ENCODE results near the gene OPN3. TPM values are rescaled to one million over a fixed set of nuclear protein-coding genes. Genes with fewer than 3 reads are reported as not detected.

The OPN3 gene
- polyA plus RNA-seq, 2 of the 4 experiments (the other 2 are of a cell fraction): 41.0 to 144 TPM

DNA sequence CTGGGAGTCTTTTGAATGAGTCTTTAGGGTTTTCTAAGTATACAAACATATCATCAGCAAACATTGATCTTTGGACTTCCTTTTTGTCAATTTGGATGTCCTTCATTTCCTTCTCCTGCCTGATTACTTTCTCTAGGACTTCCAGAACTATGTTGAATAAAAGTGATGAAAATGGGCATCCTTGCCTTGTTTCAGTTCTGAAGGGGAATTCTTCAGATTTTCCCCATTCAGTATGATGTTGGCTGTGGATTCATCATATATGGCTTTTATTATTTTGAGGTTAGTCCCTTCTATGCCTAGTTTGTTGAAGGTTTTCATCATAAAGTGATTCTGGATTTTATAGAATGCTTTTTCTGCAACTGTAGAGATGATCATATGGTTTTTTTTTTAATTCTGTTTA, 66.0 kb downstream of the OPN3 start:
- TF ChIP-seq NFE2L2 (conservative IDR thresholded peaks at IDR 0.05; ENCODE audit: low read length) (no peak), HOXB5 (CRISPR knock-in tag; IDR thresholded peaks at IDR 0.05) (no peak), ZFP36 (IDR thresholded peaks at IDR 0.05; ENCODE audit: borderline replicate concordance, partially characterized antibody) (no peak), EHF (CRISPR knock-in tag; IDR thresholded peaks at IDR 0.05) (no peak), PHF8 (IDR thresholded peaks at IDR 0.05; ENCODE audit: borderline replicate concordance, low read depth) (no peak), RARB (CRISPR knock-in tag; IDR thresholded peaks at IDR 0.05) (no peak), RAD21 (conservative IDR thresholded peaks at IDR 0.05 in 1 of 2, IDR thresholded peaks at IDR 0.05 in 1 of 2) (no peak), CHD4 (IDR thresholded peaks at IDR 0.05; ENCODE audit: borderline replicate concordance) (no peak), NR3C1 (IDR thresholded peaks at IDR 0.05) (no peak), NPAS2 (CRISPR knock-in tag; IDR thresholded peaks at IDR 0.05; ENCODE audit: borderline replicate concordance) (no peak), ESRRA (IDR thresholded peaks at IDR 0.05; ENCODE audit: borderline replicate concordance, low read length) (no peak)
- TF ChIP-seq, protein P1, sequence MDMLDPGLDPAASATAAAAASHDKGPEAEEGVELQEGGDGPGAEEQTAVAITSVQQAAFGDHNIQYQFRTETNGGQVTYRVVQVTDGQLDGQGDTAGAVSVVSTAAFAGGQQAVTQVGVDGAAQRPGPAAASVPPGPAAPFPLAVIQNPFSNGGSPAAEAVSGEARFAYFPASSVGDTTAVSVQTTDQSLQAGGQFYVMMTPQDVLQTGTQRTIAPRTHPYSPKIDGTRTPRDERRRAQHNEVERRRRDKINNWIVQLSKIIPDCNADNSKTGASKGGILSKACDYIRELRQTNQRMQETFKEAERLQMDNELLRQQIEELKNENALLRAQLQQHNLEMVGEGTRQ (IDR thresholded peaks at IDR 0.05): no peak
- Histone ChIP-seq H3K9me3 (peaks cover 4% of the 10 kb centered on the region; the same call in 2 of the 3 replicates), H3K4me3 (no peak overlapping the region), H3K27ac (no peak overlapping the region), H3K4me2 (no peak overlapping the region), H3K4me1 (no peaks in the 10 kb centered on the region)
- FAIRE-seq: no peak
- no peak for ATAC-seq
- no peak for DNase-seq (ENCODE audit: low read depth in 1 of 2, low spot score in 1 of 2)
- ChIA-PET CTCF (no interaction called here), POLR2A (no interaction called here)

- CTCF ChIA-PET: no interaction called here
- WGBS (ENCODE audit: missing lambda C conversion rate): 76% methylated on average over 2 of the region's 2 CpGs
- TF ChIP-seq NR3C1 (IDR thresholded peaks at IDR 0.05) (no peak), SREBF2 (IDR thresholded peaks at IDR 0.05) (no peak), MAFK (IDR thresholded peaks at IDR 0.05; ENCODE audit: partially characterized antibody) (peak; percentile 53), TFCP2L1 (CRISPR knock-in tag; IDR thresholded peaks at IDR 0.05) (no peak), GATA3 (IDR thresholded peaks at IDR 0.05; ENCODE audit: borderline replicate concordance) (no peak), RCOR1 (IDR thresholded peaks at IDR 0.05; ENCODE audit: low read depth, low read length) (no peak), ATOH8 (CRISPR knock-in tag; IDR thresholded peaks at IDR 0.05; ENCODE audit: low read depth) (no peak), SMC3 (IDR thresholded peaks at IDR 0.05) (no peak), RNF2 (IDR thresholded peaks at IDR 0.05; ENCODE audit: borderline replicate concordance, low read depth) (0 out of 2 replicates have a peak, but pooled peaks have one; percentile 11), ELK1 (IDR thresholded peaks at IDR 0.05; ENCODE audit: low read depth, low read length) (no peak), MYC (IDR thresholded peaks at IDR 0.05; ENCODE audit: borderline replicate concordance, low read length) (no peak), TP53 (CRISPR knock-in tag; IDR thresholded peaks at IDR 0.05) (no peak)
- H3K9me3 ChIP-seq: peaks cover 4% of the 10 kb centered on the region; the same call in 1 of the 3 replicates
- FAIRE-seq: no peak
- DNase-seq (ENCODE audit: low read depth in 1 of 2, low spot score in 1 of 2): no peak
- POLR2A ChIA-PET: no interaction called here
- no peak overlapping the region for H3K27ac ChIP-seq
- no peak overlapping the region for H3K4me2 ChIP-seq
- H3K4me1 ChIP-seq: no peaks in the 10 kb centered on the region
- H3K4me3 ChIP-seq: no peak overlapping the region
- no peak for ATAC-seq
Observed at GRCh38 chr1:241569848-241570247, 70.3 kb downstream of the OPN3 start.

GRCh38 chr1:241560849-241561187, 79.4 kb downstream of the OPN3 start:
- no peak for ATAC-seq
- no peak overlapping the region for H3K4me2 ChIP-seq
- no peak overlapping the region for H3K27ac ChIP-seq
- no peak for DNase-seq (ENCODE audit: low read depth in 1 of 2, low spot score in 1 of 2)
- no peak overlapping the region for H3K4me3 ChIP-seq
- POLR2A ChIA-PET: no interaction called here
- CTCF ChIA-PET: interaction anchor here (1.3 kb wide), 1 partner anchor 50 kb away, joined by 3 read pairs; no protein-coding TSS in a partner anchor
- 91% methylated on average over 3 of the region's 3 CpGs for WGBS (ENCODE audit: missing lambda C conversion rate)
- peaks cover 21% of the 10 kb centered on the region for H3K4me1 ChIP-seq
- FAIRE-seq: no peak
- H3K9me3 ChIP-seq: no peaks in the 10 kb centered on the region
- TF ChIP-seq TP53 (CRISPR knock-in tag; IDR thresholded peaks at IDR 0.05): no peak
- no peak for TF ChIP-seq MYC (IDR thresholded peaks at IDR 0.05; ENCODE audit: borderline replicate concordance, low read length)
- TF ChIP-seq CHD2 (IDR thresholded peaks at IDR 0.05; ENCODE audit: low read length, partially characterized antibody): no peak
- no peak for TF ChIP-seq CTCF (IDR thresholded peaks at IDR 0.05)
- no peak for TF ChIP-seq RAD21 (conservative IDR thresholded peaks at IDR 0.05 in 1 of 2, IDR thresholded peaks at IDR 0.05 in 1 of 2)
- no peak for TF ChIP-seq RNF2 (IDR thresholded peaks at IDR 0.05; ENCODE audit: borderline replicate concordance, low read depth)
- no peak for TF ChIP-seq FOSL2 (IDR thresholded peaks at IDR 0.05)
- TF ChIP-seq FOSL2 (CRISPR knock-in tag; IDR thresholded peaks at IDR 0.05): no peak
- no peak for TF ChIP-seq JUN (IDR thresholded peaks at IDR 0.05)
- TF ChIP-seq MAFK (IDR thresholded peaks at IDR 0.05; ENCODE audit: partially characterized antibody): no peak
- TF ChIP-seq ZC3H11A (IDR thresholded peaks at IDR 0.05): no peak
- no peak for TF ChIP-seq NPAS2 (CRISPR knock-in tag; IDR thresholded peaks at IDR 0.05; ENCODE audit: borderline replicate concordance)
- no peak for TF ChIP-seq HMGXB4 (CRISPR knock-in tag; IDR thresholded peaks at IDR 0.05; ENCODE audit: borderline replicate concordance)
